ENCODE measurements around the gene EHBP1. TPM values are rescaled to one million over a fixed set of nuclear protein-coding genes. Genes with fewer than 3 reads are reported as not detected.

The EHBP1 gene
- total RNA-seq, 6 donors from 2014 or later, result 36.2 to 78.5 (median 43.2) TPM

- Histone ChIP-seq H3K4me1 (no peaks in the 10 kb centered on the region), H3K9me3 (no peaks in the 10 kb centered on the region), H3K4me3 (no peak overlapping the region), H3K36me3 (no peaks in the 10 kb centered on the region), H3K27me3 (no peaks in the 10 kb centered on the region), H3K27ac (no peak overlapping the region)
- TF ChIP-seq EP300 (IDR thresholded peaks at IDR 0.05) (no peak), POLR2A (IDR thresholded peaks at IDR 0.05) (no peak), POLR2AphosphoS5 (IDR thresholded peaks at IDR 0.05) (no peak), CTCF (IDR thresholded peaks at IDR 0.05) (no peak)
- WGBS, 2 donors, result 92 to 100% methylated on average over 2 of the region's 2 CpGs
- no peak for DNase-seq
- no peak for ATAC-seq (ENCODE audit: low FRiP score in 2 of 2)
Observed at GRCh38 chr2:62894966-62895631, 189.6 kb downstream of the EHBP1 start.

- ATAC-seq (ENCODE audit: low FRiP score in 2 of 2) (no peak), DNase-seq (no peak)
- TF ChIP-seq POLR2A (IDR thresholded peaks at IDR 0.05), result no peak
- TF ChIP-seq CTCF (IDR thresholded peaks at IDR 0.05), result no peak
- no peak for TF ChIP-seq POLR2AphosphoS5 (IDR thresholded peaks at IDR 0.05)
- TF ChIP-seq EP300 (IDR thresholded peaks at IDR 0.05), result no peak
- Histone ChIP-seq H3K36me3 (no peaks in the 10 kb centered on the region), H3K27ac (no peak overlapping the region), H3K27me3 (no peaks in the 10 kb centered on the region), H3K4me3 (no peak overlapping the region), H3K9me3 (no peaks in the 10 kb centered on the region), H3K4me1 (no peaks in the 10 kb centered on the region)
Observed at GRCh38 chr2:62895632-62896009, 190.1 kb downstream of the EHBP1 start.

GRCh38 chr2:62897187-62897827 is 191.8 kb downstream of the EHBP1 start:
- no peak overlapping the region for H3K27ac ChIP-seq
- no peak for ATAC-seq (ENCODE audit: low FRiP score in 2 of 2)
- no peaks in the 10 kb centered on the region for H3K36me3 ChIP-seq
- no peak overlapping the region for H3K4me3 ChIP-seq
- no peaks in the 10 kb centered on the region for H3K27me3 ChIP-seq
- TF ChIP-seq CTCF (IDR thresholded peaks at IDR 0.05) (no peak), POLR2A (IDR thresholded peaks at IDR 0.05) (no peak), EP300 (IDR thresholded peaks at IDR 0.05) (no peak), POLR2AphosphoS5 (IDR thresholded peaks at IDR 0.05) (no peak)
- H3K9me3 ChIP-seq, result no peaks in the 10 kb centered on the region
- DNase-seq, result no peak
- H3K4me1 ChIP-seq, result no peaks in the 10 kb centered on the region

- Histone ChIP-seq H3K27ac (no peak overlapping the region), H3K4me3 (no peak overlapping the region), H3K4me1 (no peaks in the 10 kb centered on the region), H3K9me3 (no peaks in the 10 kb centered on the region), H3K36me3 (no peaks in the 10 kb centered on the region), H3K27me3 (no peaks in the 10 kb centered on the region)
- ATAC-seq (ENCODE audit: low FRiP score in 2 of 2), result no peak
- TF ChIP-seq CTCF (IDR thresholded peaks at IDR 0.05) (no peak), POLR2AphosphoS5 (IDR thresholded peaks at IDR 0.05) (no peak), EP300 (IDR thresholded peaks at IDR 0.05) (no peak), POLR2A (IDR thresholded peaks at IDR 0.05) (no peak)
- peak in 1 of 2 donors; percentile 30 for DNase-seq
- WGBS, 2 donors, result 88 to 100% methylated on average over 1 to 2 of the region's 2 CpGs
Observed at GRCh38 chr2:62904344-62904743, 198.8 kb downstream of the EHBP1 start.

GRCh38 chr2:62908145-62908544 is 202.6 kb downstream of the EHBP1 start:
- ATAC-seq (ENCODE audit: low FRiP score in 2 of 2), result no peak
- Histone ChIP-seq H3K27ac (no peak overlapping the region), H3K4me1 (no peaks in the 10 kb centered on the region), H3K4me3 (no peak overlapping the region), H3K27me3 (no peaks in the 10 kb centered on the region), H3K36me3 (no peaks in the 10 kb centered on the region), H3K9me3 (no peaks in the 10 kb centered on the region)
- WGBS, 2 donors, result 91 to 96% methylated on average over 1 of the region's 1 CpG
- no peak for DNase-seq
- TF ChIP-seq POLR2AphosphoS5 (IDR thresholded peaks at IDR 0.05) (no peak), POLR2A (IDR thresholded peaks at IDR 0.05) (no peak), EP300 (IDR thresholded peaks at IDR 0.05) (no peak), CTCF (IDR thresholded peaks at IDR 0.05) (no peak)

Measured in upper lobe of left lung (tissue), 6 donors.